Uterus (tissue), 2 donors: ENCODE measurements around the gene CAPRIN2.

Experiments
- POLR2A ChIP-seq, 2 donors: fragments of 450-650 bp; IDR thresholded peaks; one replicate each; pipeline ENCODE4 v1.6.1; 2016; ENCODE audit warnings: antibody characterized with exemption in 2 of 2, mild to moderate bottlenecking in 1 of 2, moderate library complexity in 1 of 2
- TF ChIP-seq, protein P1 (sequence below), 4 experiments: fragments of 200-600 bp in 2 of 4; fragments of 450-650 bp in 2 of 4; sonication (generic) in 2 of 4; IDR thresholded peaks; one replicate each; pipeline ENCODE4 v1.5.1; 2016 to 2019; ENCODE audit warnings: antibody characterized with exemption in 4 of 4, mild to moderate bottlenecking in 2 of 4, moderate library complexity in 1 of 4

DNA sequence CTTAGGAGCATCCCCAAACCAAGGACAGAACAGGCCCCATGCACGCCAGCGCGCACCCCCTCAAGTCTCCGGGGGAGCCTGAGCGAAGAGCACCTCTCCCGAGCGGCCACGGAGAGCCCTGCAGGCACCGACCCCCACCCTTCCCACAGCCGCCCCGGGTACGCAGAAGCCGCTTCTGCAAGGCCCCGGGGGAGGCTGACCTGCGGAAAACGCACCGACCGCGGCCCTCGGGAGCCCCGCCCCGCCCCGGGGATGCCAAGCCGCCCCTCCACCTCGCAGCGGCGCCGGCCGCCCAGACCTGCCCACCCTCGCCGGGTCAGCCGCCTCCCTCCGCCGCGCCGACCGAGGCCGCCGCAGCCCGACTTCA lies 385 bp downstream of the CAPRIN2 start:
- TF ChIP-seq, protein P1, sequence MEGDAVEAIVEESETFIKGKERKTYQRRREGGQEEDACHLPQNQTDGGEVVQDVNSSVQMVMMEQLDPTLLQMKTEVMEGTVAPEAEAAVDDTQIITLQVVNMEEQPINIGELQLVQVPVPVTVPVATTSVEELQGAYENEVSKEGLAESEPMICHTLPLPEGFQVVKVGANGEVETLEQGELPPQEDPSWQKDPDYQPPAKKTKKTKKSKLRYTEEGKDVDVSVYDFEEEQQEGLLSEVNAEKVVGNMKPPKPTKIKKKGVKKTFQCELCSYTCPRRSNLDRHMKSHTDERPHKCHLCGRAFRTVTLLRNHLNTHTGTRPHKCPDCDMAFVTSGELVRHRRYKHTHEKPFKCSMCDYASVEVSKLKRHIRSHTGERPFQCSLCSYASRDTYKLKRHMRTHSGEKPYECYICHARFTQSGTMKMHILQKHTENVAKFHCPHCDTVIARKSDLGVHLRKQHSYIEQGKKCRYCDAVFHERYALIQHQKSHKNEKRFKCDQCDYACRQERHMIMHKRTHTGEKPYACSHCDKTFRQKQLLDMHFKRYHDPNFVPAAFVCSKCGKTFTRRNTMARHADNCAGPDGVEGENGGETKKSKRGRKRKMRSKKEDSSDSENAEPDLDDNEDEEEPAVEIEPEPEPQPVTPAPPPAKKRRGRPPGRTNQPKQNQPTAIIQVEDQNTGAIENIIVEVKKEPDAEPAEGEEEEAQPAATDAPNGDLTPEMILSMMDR (IDR thresholded peaks at IDR 0.05) = no peak
- no peak for TF ChIP-seq POLR2A (IDR thresholded peaks at IDR 0.05)
